HG03103 (cell line): ENCODE results near the gene ANKRD9.

Source experiments
- ATAC-seq: cut with Tn5 transposase; IDR thresholded peaks from one replicate; pipeline ENCODE4 v1.9.1; 2021; ENCODE audit warnings: low read depth; ENCODE audit not compliant: unreplicated experiment

Gene ANKRD9

DNA sequence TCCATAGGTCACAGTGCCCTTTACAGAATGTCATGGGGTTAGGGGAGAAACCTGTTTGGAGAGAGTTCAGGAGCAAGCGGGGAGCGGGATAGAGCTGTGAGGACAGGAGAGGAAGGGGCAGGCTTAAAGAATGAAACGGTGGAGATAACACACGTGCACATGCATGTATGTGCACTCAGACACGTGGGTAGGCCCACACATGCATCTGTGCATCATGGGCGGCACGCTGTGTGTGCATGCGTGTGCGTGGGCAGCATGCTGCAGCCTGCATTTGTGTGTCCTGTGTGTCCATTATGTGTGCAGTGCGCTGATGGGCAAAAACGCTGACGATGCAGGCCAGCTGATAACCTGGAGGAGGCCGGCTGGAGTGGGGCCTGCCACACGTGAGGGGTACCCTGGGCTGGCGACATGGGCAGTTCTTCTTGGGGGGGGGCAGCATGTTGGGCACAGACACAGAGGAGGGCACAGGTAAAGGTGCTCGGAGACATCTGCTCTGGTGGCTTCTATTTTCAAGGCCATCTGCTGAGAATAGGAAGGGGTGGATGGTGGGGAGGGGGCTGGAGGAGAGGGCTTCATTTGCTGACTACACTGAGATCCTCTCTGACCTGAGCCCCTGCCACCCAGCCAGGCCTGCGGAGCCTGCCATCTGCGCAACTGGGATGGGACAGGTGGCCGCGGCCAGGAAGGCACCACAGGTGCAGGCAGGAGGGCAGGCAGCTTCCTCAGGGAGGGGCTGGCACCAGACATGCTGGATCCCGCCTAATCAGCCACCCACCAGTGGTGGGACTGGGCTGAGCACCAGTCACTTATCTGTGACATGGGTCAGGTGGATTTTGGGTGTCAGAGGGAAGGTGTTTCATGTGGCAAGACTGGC, 4.6 kb upstream of the ANKRD9 start:
- no peak for ATAC-seq

GRCh38 chr14:102512793-102513300, 3.3 kb upstream of the ANKRD9 start:
- no peak for ATAC-seq

DNA sequence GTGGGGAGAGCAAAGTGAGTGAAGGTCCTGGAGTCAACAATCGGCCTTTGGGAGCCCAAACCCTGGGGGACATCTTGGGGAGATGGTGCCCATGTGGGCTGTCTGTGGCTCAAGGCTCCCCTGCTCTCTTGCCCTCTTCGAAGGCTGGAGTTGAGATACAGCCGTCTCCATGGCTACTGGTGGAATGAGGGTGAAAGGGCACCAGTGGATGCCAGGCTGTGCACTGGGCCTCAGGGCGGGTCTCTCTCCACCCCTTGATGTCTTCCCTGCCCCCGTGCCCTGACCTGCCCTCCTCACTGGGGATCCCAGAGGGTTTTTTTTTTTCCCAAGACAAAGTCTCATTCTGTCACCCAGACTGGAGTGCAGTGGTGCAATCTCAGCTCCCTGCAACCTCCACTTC, 2.0 kb upstream of the ANKRD9 start:
- ATAC-seq = no peak

DNA sequence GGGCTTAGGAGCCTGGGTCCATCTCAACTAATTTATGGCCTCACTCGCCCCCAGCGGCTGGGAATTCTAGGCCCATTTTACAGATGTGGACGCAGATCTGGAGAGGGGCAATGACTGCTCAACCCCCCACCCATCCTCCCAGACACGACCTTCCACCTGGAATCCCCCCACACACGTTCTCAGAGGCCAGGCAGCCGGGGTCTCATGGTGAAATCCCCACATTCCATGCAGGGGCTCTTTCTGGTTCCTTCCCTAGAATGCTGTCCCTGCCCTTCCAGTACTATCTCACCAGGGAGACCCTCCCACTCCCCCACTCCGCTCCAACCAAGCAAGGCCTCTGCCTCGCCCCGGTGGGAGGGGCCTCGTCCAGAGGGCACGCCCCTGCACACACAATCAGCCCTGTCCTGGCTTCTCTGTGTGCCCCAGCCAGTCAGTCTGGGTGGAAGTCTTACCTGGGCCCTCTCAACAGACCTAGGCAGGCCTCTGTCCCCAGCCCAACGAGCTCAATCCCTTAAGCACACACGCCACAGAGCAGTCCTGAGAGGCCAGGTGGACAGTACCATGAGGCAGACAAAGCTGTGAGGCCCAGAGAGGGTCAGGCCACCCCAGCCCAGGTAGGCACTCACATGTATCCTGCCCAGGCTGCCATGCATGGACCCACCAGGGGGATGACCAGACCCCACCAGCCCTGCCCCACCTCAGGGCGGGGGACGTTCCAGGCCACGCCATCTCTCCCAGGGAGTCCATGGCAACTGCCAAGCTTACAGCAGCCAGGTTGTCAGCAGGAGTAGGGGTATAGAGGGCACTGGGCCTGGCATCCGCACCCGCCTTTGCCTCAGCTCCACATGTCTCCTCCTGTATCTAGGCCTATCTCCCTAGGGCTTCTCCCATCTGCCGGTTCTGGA, 1.3 kb upstream of the ANKRD9 start:
- no peak for ATAC-seq

DNA sequence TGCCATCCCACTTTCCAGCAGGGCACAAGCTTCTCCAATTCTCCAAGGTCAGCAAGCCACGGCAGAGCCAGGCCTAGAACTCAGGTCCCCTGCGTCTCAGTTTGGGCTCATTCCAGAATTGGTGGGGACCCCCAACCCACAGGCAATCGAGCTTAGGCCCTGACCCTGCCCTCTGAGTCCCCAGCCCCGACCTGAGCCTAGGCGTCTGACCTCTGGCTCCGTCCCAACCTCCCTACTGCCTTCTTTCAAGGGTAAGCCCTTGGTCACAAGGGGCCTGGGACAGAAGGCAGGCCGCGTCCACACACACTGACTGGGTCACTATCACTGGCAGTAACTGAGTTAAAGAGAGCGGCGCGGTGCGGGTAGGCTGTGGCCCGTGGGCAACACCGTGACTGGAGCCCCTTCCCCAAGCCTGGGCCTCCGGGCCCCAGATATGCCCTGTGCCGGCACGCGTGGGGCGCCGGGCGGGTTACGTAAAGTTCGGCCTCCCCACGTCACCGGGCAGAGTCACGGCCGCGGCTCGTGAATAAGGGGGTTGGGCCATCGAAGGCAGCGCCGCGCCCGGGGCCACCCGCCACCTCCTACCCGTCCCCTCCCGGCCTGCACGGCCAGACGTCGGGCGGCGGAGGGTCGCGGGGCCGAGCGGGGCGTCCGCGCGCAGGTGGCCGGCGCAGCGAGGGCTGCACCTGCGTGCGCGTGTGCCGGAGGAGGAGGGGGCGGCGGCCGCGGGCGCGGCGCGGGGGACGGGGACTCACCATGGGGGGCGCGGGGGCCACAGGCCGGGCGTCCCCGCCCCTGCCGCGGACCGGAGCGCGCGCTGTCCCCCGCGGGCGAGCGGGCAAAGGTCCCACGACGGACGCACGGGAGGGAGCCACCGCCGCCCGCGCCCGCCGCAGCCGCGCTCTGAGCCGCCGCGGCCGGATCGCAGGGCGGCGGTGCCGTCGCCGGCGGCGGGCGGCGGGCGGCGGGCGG, 516 bp downstream of the ANKRD9 start:
- ATAC-seq = peak; percentile 11

DNA sequence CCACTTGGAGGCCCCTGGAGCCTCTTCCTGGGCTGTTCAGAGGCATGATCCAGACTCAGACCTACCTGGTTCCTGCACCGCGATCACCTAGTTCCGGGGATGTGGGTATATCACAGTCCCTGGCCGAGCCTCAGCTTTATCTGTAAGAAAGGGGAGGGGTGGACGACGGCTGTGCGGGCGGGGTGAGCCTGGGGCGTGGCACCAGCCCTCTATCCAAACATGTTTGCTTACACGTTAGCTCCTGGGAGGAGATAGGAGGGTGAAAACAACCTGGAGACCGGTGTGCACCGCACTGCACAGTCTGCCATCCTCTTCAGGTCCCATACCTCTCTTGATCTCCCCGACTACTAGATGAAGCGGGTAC, 1.2 kb downstream of the ANKRD9 start:
- no peak for ATAC-seq

- ATAC-seq = no peak
Measured at GRCh38 chr14:102507857-102508312, 1.7 kb downstream of the ANKRD9 start.

- ATAC-seq = no peak
Measured at GRCh38 chr14:102507081-102507856, 2.3 kb downstream of the ANKRD9 start.

DNA sequence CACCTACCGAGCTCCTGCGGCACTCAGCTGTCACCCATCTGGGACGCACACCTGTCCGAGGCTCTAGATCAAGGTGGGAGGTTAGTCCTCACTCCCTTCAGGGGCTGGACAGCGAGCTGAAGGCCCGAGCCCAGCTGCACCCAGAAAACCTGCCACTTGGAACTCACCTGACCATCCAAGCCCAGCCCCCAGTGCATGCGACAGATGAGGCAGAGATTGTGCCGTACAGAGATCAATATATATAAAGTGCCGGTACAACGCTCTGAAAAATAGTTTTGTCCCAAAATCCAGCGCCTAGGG, 3.0 kb downstream of the ANKRD9 start:
- ATAC-seq = no peak

DNA sequence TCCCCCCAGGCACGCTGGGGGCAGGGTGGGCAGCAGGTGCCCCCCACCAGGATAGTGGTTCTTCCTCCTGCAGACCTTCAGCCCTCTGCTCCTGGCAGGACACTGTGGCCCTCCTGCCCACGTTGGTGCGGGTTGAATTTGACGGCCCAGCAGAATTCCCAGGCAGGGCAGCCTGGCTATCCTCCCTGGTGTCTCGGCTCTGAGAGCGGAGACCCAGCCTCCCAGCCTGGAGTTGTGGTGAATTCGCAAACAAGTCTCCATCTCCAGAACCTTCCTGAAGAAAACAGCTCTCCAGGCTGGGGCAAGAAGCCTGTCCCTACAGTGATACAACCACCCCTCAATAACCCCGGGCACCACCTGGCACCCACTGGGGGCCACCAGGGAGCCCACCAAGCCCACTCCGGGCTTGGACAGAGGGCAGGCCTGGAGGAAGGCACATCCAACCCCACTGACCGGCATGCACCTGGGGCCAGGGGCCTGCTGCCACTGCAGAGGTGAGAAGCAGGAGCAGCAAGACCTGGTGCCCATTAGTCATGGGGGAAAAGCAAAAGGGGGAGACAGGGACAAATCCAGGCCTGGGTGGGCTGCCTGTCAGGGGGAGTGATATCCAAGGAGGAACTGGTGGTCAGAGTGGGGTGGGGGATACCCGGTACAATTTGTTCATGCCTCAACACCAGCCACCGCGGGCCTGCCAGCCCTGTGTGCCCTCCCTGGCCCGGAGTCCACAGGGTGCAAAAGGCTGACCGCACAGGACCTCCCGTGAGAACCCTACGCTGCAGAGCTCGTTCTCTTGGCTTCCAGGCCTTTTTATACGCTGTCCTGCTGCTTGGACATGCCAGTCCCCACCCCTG, 3.6 kb downstream of the ANKRD9 start:
- ATAC-seq = no peak

- ATAC-seq = no peak
Measured at GRCh38 chr14:102505000-102505619, 4.5 kb downstream of the ANKRD9 start.

- no peak for ATAC-seq
Measured at GRCh38 chr14:102504328-102504999, 5.1 kb downstream of the ANKRD9 start.

- no peak for ATAC-seq
Measured at GRCh38 chr14:102503641-102504327, 5.8 kb downstream of the ANKRD9 start.

- ATAC-seq = no peak
Measured at GRCh38 chr14:102502571-102502970, 7.0 kb downstream of the ANKRD9 start.

GRCh38 chr14:102501751-102502315, 7.7 kb downstream of the ANKRD9 start:
- no peak for ATAC-seq

DNA sequence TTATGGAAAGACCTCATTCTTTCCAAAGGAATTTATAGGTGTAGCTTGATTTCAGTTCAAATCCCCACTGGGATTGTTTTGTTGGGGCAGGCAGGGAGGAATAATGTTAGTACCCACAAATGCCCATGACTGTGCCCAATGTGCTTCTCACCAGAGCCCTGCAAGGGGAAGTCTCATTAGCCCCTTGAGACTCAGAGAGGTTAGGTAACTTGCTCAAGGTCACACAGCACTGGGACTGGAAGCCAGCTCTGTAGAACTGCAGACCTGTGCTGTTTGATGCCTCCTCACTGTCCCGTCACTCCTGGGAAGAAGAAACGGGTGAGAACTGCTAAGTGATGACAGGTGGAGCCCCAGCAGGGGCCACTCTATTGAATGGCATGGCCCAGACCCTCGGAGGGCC, 8.9 kb downstream of the ANKRD9 start:
- ATAC-seq = no peak

DNA sequence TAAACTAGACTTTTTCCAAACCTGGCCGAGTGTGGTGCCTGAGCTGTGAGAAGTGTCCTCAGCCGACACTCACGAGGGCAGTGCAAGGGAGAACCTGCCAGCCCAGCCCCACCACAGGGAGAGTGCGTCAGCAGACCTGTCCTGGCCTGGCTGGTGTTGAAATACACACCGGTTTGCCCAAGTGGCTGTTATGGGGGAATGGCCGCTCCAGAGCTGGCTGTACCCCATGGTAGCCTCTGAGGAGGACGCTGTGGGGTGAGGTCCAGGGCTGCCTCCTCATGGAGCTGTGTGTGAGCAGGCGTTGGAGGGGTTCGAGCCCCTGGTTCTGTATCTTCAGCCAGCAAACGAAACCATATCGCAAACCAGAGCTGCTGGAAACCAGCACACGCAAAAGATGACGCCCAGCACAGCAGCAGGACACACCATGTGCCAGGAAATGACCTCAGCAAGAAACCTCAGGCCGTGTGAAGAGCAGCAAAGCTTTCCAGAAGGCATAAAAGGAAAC, 9.4 kb downstream of the ANKRD9 start:
- ATAC-seq = no peak
